Activated T-helper 1 cell treated with anti-CD3 and anti-CD28 coated beads, Interleukin-12 subunit alpha, Interleukin-12 subunit beta, Interleukin-2, Interleukin-4 antibody, amounts not matched to agents 30 ng/mL and 10 ng/mL and 1 ng/mL, durations not matched to agents 14 hours and 24 hours and 36 hours (primary cell): ENCODE data around the gene MRNIP. TPM values are rescaled to one million over a fixed set of nuclear protein-coding genes. Genes with fewer than 3 reads are reported as not detected.

Experiments
- DNase-seq: peaks from one replicate; pipeline ENCODE4 v3.0.0; 2021; ENCODE audit warnings: low spot score
- H3K27ac Mint-ChIP-seq: one replicate; pipeline ENCODE4 v1.8.0; 2021; ENCODE audit warnings: mild to moderate bottlenecking, mixed read lengths
- H3K27me3 Mint-ChIP-seq: one replicate; pipeline ENCODE4 v1.8.0; 2022; ENCODE audit warnings: mild to moderate bottlenecking, moderate library complexity, mixed read lengths; ENCODE audit not compliant: insufficient read depth
- H3K36me3 Mint-ChIP-seq: one replicate; pipeline ENCODE4 v1.8.0; 2021; ENCODE audit warnings: low read depth, mixed read lengths
- H3K4me1 Mint-ChIP-seq: one replicate; pipeline ENCODE4 v1.8.0; 2021; ENCODE audit warnings: low read depth, mixed read lengths
- H3K4me3 Mint-ChIP-seq: one replicate; pipeline ENCODE4 v1.8.0; 2021; ENCODE audit warnings: mild to moderate bottlenecking, moderate library complexity, mixed read lengths
- H3K9me3 Mint-ChIP-seq: one replicate; pipeline ENCODE4 v1.8.0; 2021; ENCODE audit warnings: mixed read lengths
- intact Hi-C: fragments of 100-400 bp; cut with micrococcal nuclease; formaldehyde crosslinking; loops from one replicate; pipeline ENCODE4 v1.15.1; 2024
- total RNA-seq: library from RNA; stranded (reverse); gene quantifications from 2 replicates; pipeline ENCODE4 v1.2.3, GENCODE V29; 2022

MRNIP gene
- total RNA-seq, 1 donor from 2014 or later, result 24.6 TPM

- intact Hi-C loops, result loop anchor here (5.0 to 10.0 kb wide), 3 partner anchors 140 to 1368 kb away; partner anchors contain the start of gene CLK4
These were observed 41.7 kb downstream of the MRNIP start for GRCh38 chr5:179816796-179817469.

GRCh38 chr5:179816401-179816795 is 42.2 kb downstream of the MRNIP start:
- H3K27me3 Mint-ChIP-seq, result no peaks in the 10 kb centered on the region
- no peak for DNase-seq
- H3K4me3 Mint-ChIP-seq, result no peak overlapping the region
- intact Hi-C loops, result loop anchor here (5.0 to 10.0 kb wide), 3 partner anchors 139 to 1368 kb away; partner anchors contain the start of gene CLK4
- H3K36me3 Mint-ChIP-seq, result peaks cover 19% of the 10 kb centered on the region
- H3K9me3 Mint-ChIP-seq, result no peaks in the 10 kb centered on the region
- peaks cover 29% of the 10 kb centered on the region for H3K4me1 Mint-ChIP-seq
- no peak overlapping the region for H3K27ac Mint-ChIP-seq

More at GRCh38 chr5:179816796-179817469, 41.7 kb downstream of the MRNIP start:
- H3K4me3 Mint-ChIP-seq, result peak overlapping the region; percentile 81
- H3K27me3 Mint-ChIP-seq, result no peaks in the 10 kb centered on the region
- DNase-seq, result no peak
- peaks cover 33% of the 10 kb centered on the region for H3K4me1 Mint-ChIP-seq
- no peak overlapping the region for H3K27ac Mint-ChIP-seq
- H3K36me3 Mint-ChIP-seq, result peaks cover 19% of the 10 kb centered on the region
- H3K9me3 Mint-ChIP-seq, result no peaks in the 10 kb centered on the region

GRCh38 chr5:179815491-179816249 is 42.9 kb downstream of the MRNIP start:
- H3K9me3 Mint-ChIP-seq, result no peaks in the 10 kb centered on the region
- H3K4me3 Mint-ChIP-seq, result peak overlapping the region; percentile 54
- no peak for DNase-seq
- H3K36me3 Mint-ChIP-seq, result peaks cover 19% of the 10 kb centered on the region
- H3K27me3 Mint-ChIP-seq, result no peaks in the 10 kb centered on the region
- peak overlapping the region; percentile 83 for H3K27ac Mint-ChIP-seq
- intact Hi-C loops, result loop anchor here (5.0 to 10.0 kb wide), 3 partner anchors 138 to 1369 kb away; partner anchors contain the start of gene CLK4
- peaks cover 29% of the 10 kb centered on the region for H3K4me1 Mint-ChIP-seq

DNA sequence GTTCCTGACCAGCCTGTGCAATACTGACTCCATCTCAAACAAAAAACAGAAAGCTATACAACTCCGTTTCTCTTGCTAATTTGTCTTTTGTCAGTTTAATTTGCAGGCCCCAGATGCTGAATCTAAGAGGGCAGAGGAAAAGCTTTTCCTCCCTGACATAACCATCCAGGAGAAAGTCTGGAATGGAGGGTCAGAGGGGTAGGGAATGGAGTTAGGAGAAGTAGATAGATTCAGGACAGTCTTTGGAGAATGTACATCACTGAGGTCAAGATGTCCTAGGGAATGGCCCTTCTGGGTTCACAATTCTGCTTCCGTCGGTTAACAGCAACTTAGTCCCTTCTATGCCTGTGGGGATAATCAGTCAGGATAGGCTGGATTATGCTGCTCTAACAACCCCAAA is 44.5 kb downstream of the MRNIP start:
- Mint-ChIP-seq H3K4me3 (no peak overlapping the region), H3K9me3 (no peaks in the 10 kb centered on the region), H3K27ac (no peak overlapping the region), H3K36me3 (peaks cover 19% of the 10 kb centered on the region), H3K27me3 (no peaks in the 10 kb centered on the region), H3K4me1 (peaks cover 20% of the 10 kb centered on the region)
- DNase-seq, result no peak
- intact Hi-C loops, result loop anchor here (10.0 kb wide), 2 partner anchors 1189 to 1371 kb away; partner anchors contain the start of gene CLK4

DNA sequence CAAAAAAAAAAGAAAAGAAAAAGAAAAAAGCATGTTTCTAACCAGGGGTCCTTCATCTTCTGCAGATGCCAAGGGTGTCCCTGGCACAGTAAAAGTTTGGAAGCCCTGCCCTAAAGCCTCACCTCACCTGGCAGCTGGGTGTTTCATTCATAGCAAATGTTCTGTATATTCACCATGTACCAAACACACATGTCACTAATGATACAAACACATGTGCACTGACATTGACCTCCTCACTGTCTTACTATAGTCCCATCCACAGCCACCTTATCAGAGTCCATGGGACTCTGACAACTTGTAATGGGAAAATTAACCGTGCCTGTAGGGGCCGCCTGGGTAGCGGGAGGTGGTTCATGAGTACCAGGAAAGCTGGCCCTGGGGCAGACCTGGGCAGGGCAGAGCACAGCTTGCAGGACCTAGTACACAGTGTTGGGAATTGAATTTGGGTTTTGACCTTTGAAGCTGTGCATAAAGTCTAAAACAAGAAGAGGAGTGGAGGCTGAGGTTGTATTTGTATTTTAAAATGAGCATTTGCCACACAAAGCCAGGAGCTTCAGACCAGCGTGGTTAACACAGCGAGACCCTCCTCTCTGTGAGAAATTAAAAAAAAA is 45.5 kb downstream of the MRNIP start:
- Mint-ChIP-seq H3K27ac (no peak overlapping the region), H3K9me3 (no peaks in the 10 kb centered on the region)

DNA sequence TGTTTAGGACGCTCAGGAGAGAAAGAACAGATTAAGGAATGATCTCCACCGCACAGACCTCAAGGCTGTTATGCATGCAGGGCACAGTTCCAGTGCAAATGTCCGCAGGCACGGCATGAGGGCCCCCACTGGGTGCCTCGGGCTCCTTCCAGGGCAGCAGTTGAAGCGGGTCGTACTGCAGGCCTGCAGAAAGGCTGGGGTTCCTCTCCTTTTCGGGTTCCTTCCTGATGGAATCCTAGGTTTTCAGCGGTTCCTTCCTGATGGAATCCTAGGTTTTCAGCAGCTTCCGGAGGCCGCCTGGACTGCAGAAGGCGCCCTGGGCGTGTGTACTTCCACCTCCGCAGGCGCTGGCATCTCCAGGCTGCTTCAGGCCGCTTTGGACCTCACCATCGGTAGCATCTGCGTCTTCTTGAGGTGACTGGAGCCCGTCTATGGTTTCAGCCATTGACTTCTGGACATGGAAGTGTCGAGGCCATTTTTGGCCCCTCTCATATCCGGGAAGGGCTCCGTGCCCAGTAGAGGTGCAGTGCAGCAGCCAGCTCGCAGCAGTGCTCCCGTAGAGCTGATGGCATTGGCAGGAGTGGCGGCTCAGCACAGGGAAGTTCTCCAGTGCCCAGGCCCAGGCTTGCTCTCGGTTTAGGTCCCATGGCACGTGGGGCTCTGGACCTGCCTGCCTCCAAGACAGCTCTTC is 46.3 kb downstream of the MRNIP start:
- DNase-seq, result no peak
- Mint-ChIP-seq H3K9me3 (no peaks in the 10 kb centered on the region), H3K4me1 (peaks cover 5% of the 10 kb centered on the region), H3K27ac (no peak overlapping the region), H3K36me3 (peaks cover 19% of the 10 kb centered on the region), H3K4me3 (no peak overlapping the region), H3K27me3 (no peaks in the 10 kb centered on the region)
- intact Hi-C loops, result loop anchor here (10.0 kb wide), 2 partner anchors 1187 to 1373 kb away; partner anchors contain the start of gene CLK4

More for the DNA sequence above, 45.5 kb downstream of the MRNIP start:
- no peak for DNase-seq
- H3K4me3 Mint-ChIP-seq, result no peak overlapping the region
- peaks cover 19% of the 10 kb centered on the region for H3K36me3 Mint-ChIP-seq
- H3K27me3 Mint-ChIP-seq, result no peaks in the 10 kb centered on the region
- peaks cover 13% of the 10 kb centered on the region for H3K4me1 Mint-ChIP-seq
- intact Hi-C loops, result loop anchor here (10.0 kb wide), 2 partner anchors 1188 to 1372 kb away; partner anchors contain the start of gene CLK4

DNA sequence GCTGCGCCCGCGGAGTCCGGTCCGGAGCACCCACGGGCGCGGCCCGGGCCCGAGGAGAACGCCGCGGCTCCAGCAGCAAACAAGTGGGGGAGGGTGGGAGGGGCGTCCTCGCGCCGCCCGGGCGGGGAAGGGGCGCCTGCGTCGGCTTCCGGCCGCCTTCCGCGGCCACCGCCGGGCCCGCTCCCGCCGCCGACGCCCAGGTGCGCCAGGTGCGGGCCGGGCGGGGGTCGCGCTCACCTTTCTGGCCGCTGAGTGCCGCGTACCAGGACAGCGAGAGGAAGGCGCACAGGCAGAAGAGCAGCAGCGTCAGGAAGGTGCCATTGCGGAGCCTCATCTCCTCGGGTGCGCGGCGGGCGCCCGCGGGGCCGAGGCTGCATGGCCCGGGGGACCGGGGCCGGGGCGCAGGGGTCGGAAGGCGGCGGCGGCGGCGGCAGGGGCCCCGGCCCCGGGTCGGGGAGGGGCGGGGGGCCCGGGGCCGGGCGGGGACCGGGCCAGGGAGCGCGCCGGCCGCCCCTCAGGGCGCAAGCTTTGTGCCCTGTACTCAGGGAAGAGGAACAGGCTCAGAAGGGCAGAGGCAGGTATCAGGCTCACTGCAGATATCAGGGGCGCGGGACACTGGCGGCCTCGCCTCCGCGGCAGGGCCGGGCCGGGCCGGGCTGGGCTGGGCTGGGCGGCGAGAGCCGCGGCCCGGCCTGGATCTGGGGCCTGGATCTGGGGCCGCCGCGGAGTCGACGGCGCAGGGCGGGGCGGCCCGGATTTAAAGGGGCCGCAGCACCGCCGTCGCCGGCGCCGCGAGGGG is 52.2 kb downstream of the MRNIP start, which contains the start of gene MGAT4B:
MGAT4B (minus strand) TSS at position 617 of the 799 bp plus-strand sequence; CDS start at position 334, 283 bp downstream.
- Mint-ChIP-seq H3K27ac (peak within 1 kb of the TSS; percentile 81), H3K36me3 (peaks cover 11% of the 10 kb centered on the region), H3K27me3 (no peaks in the 10 kb centered on the region), H3K4me3 (peak within 1 kb of the TSS; percentile 86), H3K9me3 (no peaks in the 10 kb centered on the region), H3K4me1 (peaks cover 33% of the 10 kb centered on the region)
- DNase-seq, result peak; percentile 67
- intact Hi-C loops, result loop anchor here (1.0 to 10.0 kb wide), 6 partner anchors 14 to 1572 kb away; partner anchors contain the start of genes HNRNPH1, MRNIP, PHYKPL and SQSTM1

DNA sequence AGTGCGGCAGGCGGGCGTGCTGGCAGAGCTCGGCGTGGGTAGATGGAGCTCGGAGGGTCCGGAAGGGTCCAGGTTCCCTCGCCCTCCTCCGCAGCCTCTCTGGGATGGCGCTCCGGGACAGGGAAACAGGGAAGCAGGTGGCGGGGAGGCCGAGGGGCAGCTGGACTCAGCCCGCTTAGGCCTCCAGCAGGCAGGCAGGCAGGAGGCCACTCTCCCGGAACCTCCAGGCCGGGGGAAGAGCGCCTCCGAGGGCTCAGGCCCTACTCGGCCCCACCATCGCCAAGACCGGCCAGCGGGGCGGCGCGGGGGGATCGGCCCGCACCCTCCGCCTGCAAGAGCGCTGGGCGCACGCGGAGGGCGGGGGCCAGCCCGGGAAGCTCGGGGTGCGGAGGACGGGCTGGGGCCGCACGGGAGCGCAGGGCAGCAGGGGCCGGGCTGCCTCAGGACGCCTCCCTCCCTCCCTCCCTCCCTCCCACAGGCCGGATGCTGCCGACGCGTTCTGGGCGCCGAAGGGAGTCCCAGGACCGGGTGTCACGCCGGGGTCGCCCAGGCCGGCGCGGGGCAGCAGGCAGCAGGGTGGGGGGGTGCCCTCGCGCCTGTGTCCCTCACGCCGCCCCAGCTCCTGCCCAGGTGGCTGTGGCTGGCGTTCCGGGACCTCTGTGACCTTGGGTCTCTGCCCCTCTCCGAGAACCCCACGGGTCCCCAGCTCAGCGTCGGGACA is 52.9 kb downstream of the MRNIP start:
- Mint-ChIP-seq H3K36me3 (peaks cover 11% of the 10 kb centered on the region), H3K9me3 (no peaks in the 10 kb centered on the region), H3K27me3 (no peaks in the 10 kb centered on the region), H3K4me3 (peak overlapping the region; percentile 87), H3K4me1 (peaks cover 33% of the 10 kb centered on the region), H3K27ac (peak overlapping the region; percentile 84)
- peak; percentile 31 for DNase-seq
- intact Hi-C loops, result loop anchor here (1.0 to 10.0 kb wide), 6 partner anchors 15 to 1571 kb away; partner anchors contain the start of genes HNRNPH1, MRNIP, PHYKPL and SQSTM1

GRCh38 chr5:179805070-179805528 is 53.5 kb downstream of the MRNIP start:
- Mint-ChIP-seq H3K27me3 (no peaks in the 10 kb centered on the region), H3K4me1 (peaks cover 33% of the 10 kb centered on the region)

GRCh38 chr5:179804555-179804947 is 54.1 kb downstream of the MRNIP start:
- peaks cover 33% of the 10 kb centered on the region for H3K4me1 Mint-ChIP-seq
- no peak for DNase-seq
- H3K9me3 Mint-ChIP-seq, result no peaks in the 10 kb centered on the region
- H3K4me3 Mint-ChIP-seq, result peak overlapping the region; percentile 87
- intact Hi-C loops, result loop anchor here (10.0 kb wide), 2 partner anchors 170 to 1570 kb away; partner anchors contain the start of gene PHYKPL
- peak overlapping the region; percentile 84 for H3K27ac Mint-ChIP-seq
- H3K36me3 Mint-ChIP-seq, result peaks cover 16% of the 10 kb centered on the region
- H3K27me3 Mint-ChIP-seq, result no peaks in the 10 kb centered on the region

More at GRCh38 chr5:179805070-179805528, 53.5 kb downstream of the MRNIP start:
- no peaks in the 10 kb centered on the region for H3K9me3 Mint-ChIP-seq
- H3K27ac Mint-ChIP-seq, result peak overlapping the region; percentile 84
- DNase-seq, result no peak
- peaks cover 11% of the 10 kb centered on the region for H3K36me3 Mint-ChIP-seq
- intact Hi-C loops, result loop anchor here (5.0 to 10.0 kb wide), 3 partner anchors 170 to 1570 kb away; partner anchors contain the start of gene PHYKPL
- H3K4me3 Mint-ChIP-seq, result peak overlapping the region; percentile 87
